ENCODE data around the gene CCL19.

DNA sequence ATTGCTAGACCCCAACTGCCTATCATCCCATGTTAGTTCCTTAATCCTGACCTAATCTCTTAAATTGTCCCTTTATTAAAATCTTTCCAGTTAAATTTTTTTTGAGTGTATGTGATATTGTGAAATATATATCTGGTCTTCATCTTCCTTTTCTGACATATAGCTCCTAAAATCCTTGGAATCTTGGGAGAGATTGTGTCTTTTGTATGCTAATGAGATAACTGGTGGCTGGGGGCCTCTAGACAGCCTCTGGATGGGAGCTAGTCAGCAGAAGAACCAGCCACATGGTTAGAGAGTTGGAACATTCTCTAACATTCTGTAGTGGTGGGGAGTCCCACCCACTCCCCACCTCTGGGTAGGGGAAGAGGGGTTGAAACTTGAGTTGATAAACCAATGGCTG lies 3.7 kb upstream of the CCL19 start:
- TF ChIP-seq, protein P1, sequence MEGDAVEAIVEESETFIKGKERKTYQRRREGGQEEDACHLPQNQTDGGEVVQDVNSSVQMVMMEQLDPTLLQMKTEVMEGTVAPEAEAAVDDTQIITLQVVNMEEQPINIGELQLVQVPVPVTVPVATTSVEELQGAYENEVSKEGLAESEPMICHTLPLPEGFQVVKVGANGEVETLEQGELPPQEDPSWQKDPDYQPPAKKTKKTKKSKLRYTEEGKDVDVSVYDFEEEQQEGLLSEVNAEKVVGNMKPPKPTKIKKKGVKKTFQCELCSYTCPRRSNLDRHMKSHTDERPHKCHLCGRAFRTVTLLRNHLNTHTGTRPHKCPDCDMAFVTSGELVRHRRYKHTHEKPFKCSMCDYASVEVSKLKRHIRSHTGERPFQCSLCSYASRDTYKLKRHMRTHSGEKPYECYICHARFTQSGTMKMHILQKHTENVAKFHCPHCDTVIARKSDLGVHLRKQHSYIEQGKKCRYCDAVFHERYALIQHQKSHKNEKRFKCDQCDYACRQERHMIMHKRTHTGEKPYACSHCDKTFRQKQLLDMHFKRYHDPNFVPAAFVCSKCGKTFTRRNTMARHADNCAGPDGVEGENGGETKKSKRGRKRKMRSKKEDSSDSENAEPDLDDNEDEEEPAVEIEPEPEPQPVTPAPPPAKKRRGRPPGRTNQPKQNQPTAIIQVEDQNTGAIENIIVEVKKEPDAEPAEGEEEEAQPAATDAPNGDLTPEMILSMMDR (IDR thresholded peaks at IDR 0.05; ENCODE audit: borderline replicate concordance, extremely low read depth, low read length, poor library complexity, severe bottlenecking): no peak
- no peak for TF ChIP-seq EZH2 (IDR thresholded peaks at IDR 0.05; ENCODE audit: borderline replicate concordance, low read depth, low read length, severe bottlenecking)
